ENCODE data around the gene SLC1A2.

SLC1A2 gene

GRCh38 chr11:35419184-35419829 lies at the start of gene SLC1A2:
Gene SLC1A2, minus strand, starts transcription at chr11:35419558. Its CDS starts 592 bp downstream, at chr11:35418966.
- no peak for DNase-seq

- no peak for DNase-seq
Measured at GRCh38 chr11:35466058-35466457, 46.7 kb upstream of the SLC1A2 start.

- no peak for DNase-seq
Measured at GRCh38 chr11:35464308-35464707, 45.0 kb upstream of the SLC1A2 start.

- no peak for DNase-seq
Measured at GRCh38 chr11:35463331-35463751, 44.0 kb upstream of the SLC1A2 start.

- DNase-seq, result no peak
Measured at GRCh38 chr11:35461917-35462538, 42.7 kb upstream of the SLC1A2 start.

- DNase-seq, result no peak
Measured at GRCh38 chr11:35459489-35459888, 40.1 kb upstream of the SLC1A2 start.

- DNase-seq, result no peak
Measured at GRCh38 chr11:35458846-35459245, 39.5 kb upstream of the SLC1A2 start.

GRCh38 chr11:35454362-35454761 lies 35.0 kb upstream of the SLC1A2 start:
- no peak for DNase-seq

GRCh38 chr11:35436581-35437250 lies 17.4 kb upstream of the SLC1A2 start:
- DNase-seq, result no peak

- DNase-seq, result no peak
Measured at GRCh38 chr11:35433588-35433987, 14.2 kb upstream of the SLC1A2 start.

- no peak for DNase-seq
Measured at GRCh38 chr11:35432464-35432863, 13.1 kb upstream of the SLC1A2 start.

GRCh38 chr11:35427071-35427470 lies 7.7 kb upstream of the SLC1A2 start:
- no peak for DNase-seq

- no peak for DNase-seq
Measured at GRCh38 chr11:35426351-35426750, 7.0 kb upstream of the SLC1A2 start.

- DNase-seq, result no peak
Measured at GRCh38 chr11:35425603-35426212, 6.3 kb upstream of the SLC1A2 start.

- no peak for DNase-seq
Measured at GRCh38 chr11:35424157-35424940, 5.0 kb upstream of the SLC1A2 start.

- DNase-seq, result no peak
Measured at GRCh38 chr11:35420371-35420770, 1.0 kb upstream of the SLC1A2 start.

- DNase-seq, result no peak
Measured at GRCh38 chr11:35419830-35420333, 524 bp upstream of the SLC1A2 start.

- DNase-seq, result no peak
Measured at GRCh38 chr11:35418282-35419183, 825 bp downstream of the SLC1A2 start.

- DNase-seq, result no peak
Measured at GRCh38 chr11:35415487-35415886, 3.9 kb downstream of the SLC1A2 start.

- DNase-seq, result no peak
Measured at GRCh38 chr11:35414776-35415175, 4.6 kb downstream of the SLC1A2 start.

- DNase-seq, result no peak
Measured at GRCh38 chr11:35414311-35414710, 5.0 kb downstream of the SLC1A2 start.

- no peak for DNase-seq
Measured at GRCh38 chr11:35413598-35413997, 5.8 kb downstream of the SLC1A2 start.

Measured in SHP77 (cell line).